Measurements from ENCODE around the gene TRIM63.

The TRIM63 gene

GRCh38 chr1:26079960-26080814 is 12.8 kb upstream of the TRIM63 start:
- H3K4me3 ChIP-seq (ENCODE audit: low read depth, low read length) = no peak overlapping the region
- POLR2A ChIA-PET = no interaction called here
- no peaks in the 10 kb centered on the region for H3K9me3 ChIP-seq (ENCODE audit: control insufficient read depth, insufficient read depth, low read depth, low read length)
- no peak overlapping the region for H3K27ac ChIP-seq (ENCODE audit: extremely low read depth, low read depth, low read length)
- no peaks in the 10 kb centered on the region for H3K4me1 ChIP-seq (ENCODE audit: control insufficient read depth, insufficient read depth, low read length)
- CTCF ChIA-PET = interaction anchor here (1.0 to 1.4 kb wide), 2 partner anchors 10 to 65 kb away, joined by 3 to 5 read pairs; no protein-coding TSS in a partner anchor
- no peaks in the 10 kb centered on the region for H3K36me3 ChIP-seq (ENCODE audit: control insufficient read depth in 2 of 2, insufficient read depth in 1 of 2, low read length in 2 of 2)
- TF ChIP-seq ZXDB (tag by site-specific recombination; IDR thresholded peaks at IDR 0.05) = no peak
- TF ChIP-seq GLIS1 (tag by site-specific recombination; IDR thresholded peaks at IDR 0.05) = peak; percentile 35; the same call in 1 of the 2 replicates
- no peak for TF ChIP-seq SP7 (tag by site-specific recombination; IDR thresholded peaks at IDR 0.05)

- ChIA-PET CTCF (interaction anchor here (0.6 to 1.0 kb wide), 2 partner anchors 66 to 339 kb away, joined by 3 to 5 read pairs; no protein-coding TSS in a partner anchor), POLR2A (no interaction called here)
- H3K27ac ChIP-seq (ENCODE audit: extremely low read depth, low read depth, low read length) = no peak overlapping the region
- no peak for TF ChIP-seq PRDM1 (tag by site-specific recombination; IDR thresholded peaks at IDR 0.05)
- no peaks in the 10 kb centered on the region for H3K36me3 ChIP-seq (ENCODE audit: control insufficient read depth in 2 of 2, insufficient read depth in 1 of 2, low read length in 2 of 2)
- H3K9me3 ChIP-seq (ENCODE audit: control insufficient read depth, insufficient read depth, low read depth, low read length) = no peaks in the 10 kb centered on the region
- no peak overlapping the region for H3K4me3 ChIP-seq (ENCODE audit: low read depth, low read length)
- H3K4me1 ChIP-seq (ENCODE audit: control insufficient read depth, insufficient read depth, low read length) = no peaks in the 10 kb centered on the region
Observed at GRCh38 chr1:26079178-26079563, 11.7 kb upstream of the TRIM63 start.

- ChIA-PET CTCF (interaction anchor here (0.6 to 1.6 kb wide), 3 partner anchors 67 to 339 kb away, joined by 3 to 5 read pairs (median 3); partner anchors contain the start of gene CEP85), POLR2A (no interaction called here)
- H3K9me3 ChIP-seq (ENCODE audit: control insufficient read depth, insufficient read depth, low read depth, low read length) = no peaks in the 10 kb centered on the region
- no peaks in the 10 kb centered on the region for H3K4me1 ChIP-seq (ENCODE audit: control insufficient read depth, insufficient read depth, low read length)
- no peak overlapping the region for H3K4me3 ChIP-seq (ENCODE audit: low read depth, low read length)
- no peak overlapping the region for H3K27ac ChIP-seq (ENCODE audit: extremely low read depth, low read depth, low read length)
- H3K36me3 ChIP-seq (ENCODE audit: control insufficient read depth in 2 of 2, insufficient read depth in 1 of 2, low read length in 2 of 2) = no peaks in the 10 kb centered on the region
- TF ChIP-seq WT1 (tag by site-specific recombination; IDR thresholded peaks at IDR 0.05) (no peak), REST (tag by site-specific recombination; IDR thresholded peaks at IDR 0.05) (no peak), YY2 (tag by site-specific recombination; IDR thresholded peaks at IDR 0.05) (no peak), ZNF280C (tag by site-specific recombination; IDR thresholded peaks at IDR 0.05) (no peak), EGR2 (tag by site-specific recombination; IDR thresholded peaks at IDR 0.05; ENCODE audit: low read depth) (no peak), ZNF362 (tag by site-specific recombination; IDR thresholded peaks at IDR 0.05) (no peak), HOXA7 (CRISPR knock-in tag; IDR thresholded peaks at IDR 0.05; ENCODE audit: borderline replicate concordance) (no peak), ZNF148 (tag by site-specific recombination; IDR thresholded peaks at IDR 0.05; ENCODE audit: borderline replicate concordance) (no peak), ZNF335 (tag by site-specific recombination; conservative IDR thresholded peaks at IDR 0.05) (no peak), ZNF777 (tag by site-specific recombination; IDR thresholded peaks at IDR 0.05; ENCODE audit: borderline replicate concordance) (no peak), OVOL3 (tag by site-specific recombination; IDR thresholded peaks at IDR 0.05) (no peak), GLI4 (tag by site-specific recombination; IDR thresholded peaks at IDR 0.05) (no peak)
Observed at GRCh38 chr1:26078286-26079177, 11.1 kb upstream of the TRIM63 start.
